Right lobe of liver (tissue), 4 donors: ENCODE data around the gene B3GALT6.

Experiments
- POLR2A ChIP-seq: fragments of 450-650 bp; IDR thresholded peaks from one replicate; pipeline ENCODE4 v1.6.1; 2017; ENCODE audit warnings: antibody characterized with exemption, mild to moderate bottlenecking
- TF ChIP-seq, protein P1 (sequence below), 4 donors: fragments of 200-600 bp in 3 of 4; fragments of 450-650 bp in 1 of 4; IDR thresholded peaks; one replicate each; pipeline versions ENCODE4 v1.5.1 to v1.8.0; 2016 to 2022; ENCODE audit warnings: antibody characterized with exemption in 4 of 4, mild to moderate bottlenecking in 2 of 4
- donor health status: DM: no; HTN: no; CAD: no.
- donor health status: DM: no; HTN: no; CAD: no.
- donor health status: DM: no; HTN: yes; CAD: no.

DNA sequence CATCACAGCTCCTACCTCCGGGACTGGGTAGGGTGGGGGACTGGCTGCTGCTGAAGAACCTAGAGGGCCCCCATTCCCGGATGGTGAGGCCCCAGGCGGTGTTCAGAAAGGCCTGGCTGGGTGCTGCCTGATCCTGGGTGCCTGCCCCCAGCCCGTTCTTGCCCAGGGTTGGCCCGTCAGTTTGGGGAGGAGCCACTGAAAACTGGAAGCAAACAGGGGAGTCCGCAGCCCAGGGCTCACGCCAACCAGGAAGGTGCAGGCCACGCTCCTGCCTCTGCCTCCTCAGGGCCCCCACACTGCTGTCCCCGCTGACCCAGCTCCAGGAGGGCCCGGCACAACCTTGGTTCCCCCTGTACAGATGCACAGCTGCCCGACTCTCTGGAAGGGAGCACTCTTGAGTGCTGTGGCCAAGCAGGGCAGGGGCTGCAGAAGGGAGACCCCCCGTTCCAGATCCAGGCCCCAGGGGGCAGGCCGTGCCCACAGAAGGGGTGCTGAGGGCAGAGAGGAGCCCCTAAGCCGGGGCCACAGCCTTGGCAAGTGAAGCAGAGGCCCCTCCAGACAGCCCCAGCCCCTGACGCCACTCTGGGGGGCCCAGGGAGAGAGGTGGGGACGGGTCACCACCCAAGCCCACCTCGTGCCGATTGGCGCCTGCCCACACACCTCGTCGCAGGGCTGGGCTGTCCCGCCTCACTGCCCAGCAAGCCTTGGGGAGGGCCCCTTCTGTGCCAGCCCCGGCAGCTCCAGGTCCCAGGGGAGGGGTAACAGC lies 9.0 kb downstream of the B3GALT6 start:
- TF ChIP-seq POLR2A = no peak
- TF ChIP-seq, protein P1, sequence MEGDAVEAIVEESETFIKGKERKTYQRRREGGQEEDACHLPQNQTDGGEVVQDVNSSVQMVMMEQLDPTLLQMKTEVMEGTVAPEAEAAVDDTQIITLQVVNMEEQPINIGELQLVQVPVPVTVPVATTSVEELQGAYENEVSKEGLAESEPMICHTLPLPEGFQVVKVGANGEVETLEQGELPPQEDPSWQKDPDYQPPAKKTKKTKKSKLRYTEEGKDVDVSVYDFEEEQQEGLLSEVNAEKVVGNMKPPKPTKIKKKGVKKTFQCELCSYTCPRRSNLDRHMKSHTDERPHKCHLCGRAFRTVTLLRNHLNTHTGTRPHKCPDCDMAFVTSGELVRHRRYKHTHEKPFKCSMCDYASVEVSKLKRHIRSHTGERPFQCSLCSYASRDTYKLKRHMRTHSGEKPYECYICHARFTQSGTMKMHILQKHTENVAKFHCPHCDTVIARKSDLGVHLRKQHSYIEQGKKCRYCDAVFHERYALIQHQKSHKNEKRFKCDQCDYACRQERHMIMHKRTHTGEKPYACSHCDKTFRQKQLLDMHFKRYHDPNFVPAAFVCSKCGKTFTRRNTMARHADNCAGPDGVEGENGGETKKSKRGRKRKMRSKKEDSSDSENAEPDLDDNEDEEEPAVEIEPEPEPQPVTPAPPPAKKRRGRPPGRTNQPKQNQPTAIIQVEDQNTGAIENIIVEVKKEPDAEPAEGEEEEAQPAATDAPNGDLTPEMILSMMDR (IDR thresholded peaks at IDR 0.05) = no peak
